Upper lobe of right lung (tissue), 1 donor: ENCODE results near the gene DNAAF2. TPM values are rescaled to one million over a fixed set of nuclear protein-coding genes. Genes with fewer than 3 reads are reported as not detected.
A peak's percentile ranks its signal among the peaks of the same experiment; 100 is the strongest.
"Not testable (repeated sequence)": the region's sequence is repeated elsewhere in the genome, so short reads cannot be mapped to it uniquely, and the experiment has no call there.

Source experiments
- ATAC-seq: fragments of 200-7000 bp; cut with Tn5 transposase; one replicate; pipeline ENCODE4 v1.9.1; 2020; ENCODE audit warnings: mild to moderate bottlenecking, moderate library complexity
- DNase-seq: peaks from one replicate; pipeline ENCODE4 v3.0.0-alpha.2; 2020
- H3K27ac ChIP-seq: fragments of 200-600 bp; one replicate; pipeline ENCODE4 v1.8.0; 2022
- H3K27me3 ChIP-seq: fragments of 200-600 bp; one replicate; pipeline ENCODE4 v1.8.0; 2022; ENCODE audit warnings: mild to moderate bottlenecking
- H3K36me3 ChIP-seq: fragments of 200-600 bp; one replicate; pipeline ENCODE4 v1.8.0; 2022
- H3K4me1 ChIP-seq: fragments of 200-600 bp; one replicate; pipeline ENCODE4 v1.8.0; 2022
- H3K4me3 ChIP-seq: fragments of 200-600 bp; one replicate; pipeline ENCODE4 v1.8.0; 2022; ENCODE audit warnings: mild to moderate bottlenecking
- H3K9me3 ChIP-seq: fragments of 200-600 bp; one replicate; pipeline ENCODE4 v1.8.0; 2022
- CTCF ChIP-seq: fragments of 200-600 bp; IDR thresholded peaks from one replicate; pipeline ENCODE4 v1.8.0; 2022; ENCODE audit warnings: antibody characterized with exemption
- intact Hi-C: fragments of 100-400 bp; cut with DNase I; formaldehyde crosslinking; loops from one replicate; pipeline ENCODE4 v1.11.0; 2022
- total RNA-seq: library from RNA; stranded (reverse); fragmentation: NEBNext Ultra II Directional; extraction: Animal tissue kit (Norgen Biotek cat#: 25700); gene quantifications from one replicate; pipeline ENCODE4 v1.2.1, GENCODE V29; 2021
- donor health status: DM: no; HTN: yes; CAD: no; lungs with severe emphysema.

Gene DNAAF2
- total RNA-seq, 1 donor from 2014 or later, result 5.6 TPM

GRCh38 chr14:49623387-49623786, 11.7 kb downstream of the DNAAF2 start:
- intact Hi-C loops, result no loop called here
- Histone ChIP-seq H3K27me3 (no peaks in the 10 kb centered on the region), H3K4me3 (no peak overlapping the region), H3K27ac (no peak overlapping the region), H3K36me3 (peaks cover 16% of the 10 kb centered on the region), H3K9me3 (no peaks in the 10 kb centered on the region), H3K4me1 (peaks cover 30% of the 10 kb centered on the region)
- TF ChIP-seq CTCF, result no peak
- no peak for DNase-seq
- ATAC-seq, result no peak

- ATAC-seq (no peak), DNase-seq (no peak)
- Histone ChIP-seq H3K4me3 (peak overlapping the region; percentile 90), H3K27ac (no peak overlapping the region), H3K4me1 (peaks cover 30% of the 10 kb centered on the region), H3K36me3 (peaks cover 29% of the 10 kb centered on the region), H3K27me3 (no peaks in the 10 kb centered on the region), H3K9me3 (no peaks in the 10 kb centered on the region)
- intact Hi-C loops, result no loop called here
- no peak for TF ChIP-seq CTCF
Measured at GRCh38 chr14:49622022-49622607, 12.9 kb downstream of the DNAAF2 start.

DNA sequence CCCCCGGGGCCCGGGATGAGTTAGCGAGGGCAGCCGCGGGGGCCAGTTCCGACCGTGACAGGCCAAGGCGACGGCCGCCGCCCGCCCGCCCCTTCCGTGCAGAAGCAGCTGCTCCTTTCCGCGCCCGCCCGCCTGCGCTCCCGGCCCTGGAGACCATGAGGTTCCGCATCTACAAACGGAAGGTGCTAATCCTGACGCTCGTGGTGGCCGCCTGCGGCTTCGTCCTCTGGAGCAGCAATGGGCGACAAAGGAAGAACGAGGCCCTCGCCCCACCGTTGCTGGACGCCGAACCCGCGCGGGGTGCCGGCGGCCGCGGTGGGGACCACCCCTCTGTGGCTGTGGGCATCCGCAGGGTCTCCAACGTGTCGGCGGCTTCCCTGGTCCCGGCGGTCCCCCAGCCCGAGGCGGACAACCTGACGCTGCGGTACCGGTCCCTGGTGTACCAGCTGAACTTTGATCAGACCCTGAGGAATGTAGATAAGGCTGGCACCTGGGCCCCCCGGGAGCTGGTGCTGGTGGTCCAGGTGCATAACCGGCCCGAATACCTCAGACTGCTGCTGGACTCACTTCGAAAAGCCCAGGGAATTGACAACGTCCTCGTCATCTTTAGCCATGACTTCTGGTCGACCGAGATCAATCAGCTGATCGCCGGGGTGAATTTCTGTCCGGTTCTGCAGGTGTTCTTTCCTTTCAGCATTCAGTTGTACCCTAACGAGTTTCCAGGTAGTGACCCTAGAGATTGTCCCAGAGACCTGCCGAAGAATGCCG, 13.7 kb downstream of the DNAAF2 start:
- DNase-seq (peak; percentile 91), ATAC-seq (peak; percentile 77)
- TF ChIP-seq CTCF, result no peak
- Histone ChIP-seq H3K27ac (peak overlapping the region; percentile 93), H3K9me3 (no peaks in the 10 kb centered on the region), H3K4me3 (peak overlapping the region; percentile 90), H3K36me3 (peaks cover 30% of the 10 kb centered on the region), H3K27me3 (no peaks in the 10 kb centered on the region), H3K4me1 (peaks cover 30% of the 10 kb centered on the region)
- intact Hi-C loops, result no loop called here

DNA sequence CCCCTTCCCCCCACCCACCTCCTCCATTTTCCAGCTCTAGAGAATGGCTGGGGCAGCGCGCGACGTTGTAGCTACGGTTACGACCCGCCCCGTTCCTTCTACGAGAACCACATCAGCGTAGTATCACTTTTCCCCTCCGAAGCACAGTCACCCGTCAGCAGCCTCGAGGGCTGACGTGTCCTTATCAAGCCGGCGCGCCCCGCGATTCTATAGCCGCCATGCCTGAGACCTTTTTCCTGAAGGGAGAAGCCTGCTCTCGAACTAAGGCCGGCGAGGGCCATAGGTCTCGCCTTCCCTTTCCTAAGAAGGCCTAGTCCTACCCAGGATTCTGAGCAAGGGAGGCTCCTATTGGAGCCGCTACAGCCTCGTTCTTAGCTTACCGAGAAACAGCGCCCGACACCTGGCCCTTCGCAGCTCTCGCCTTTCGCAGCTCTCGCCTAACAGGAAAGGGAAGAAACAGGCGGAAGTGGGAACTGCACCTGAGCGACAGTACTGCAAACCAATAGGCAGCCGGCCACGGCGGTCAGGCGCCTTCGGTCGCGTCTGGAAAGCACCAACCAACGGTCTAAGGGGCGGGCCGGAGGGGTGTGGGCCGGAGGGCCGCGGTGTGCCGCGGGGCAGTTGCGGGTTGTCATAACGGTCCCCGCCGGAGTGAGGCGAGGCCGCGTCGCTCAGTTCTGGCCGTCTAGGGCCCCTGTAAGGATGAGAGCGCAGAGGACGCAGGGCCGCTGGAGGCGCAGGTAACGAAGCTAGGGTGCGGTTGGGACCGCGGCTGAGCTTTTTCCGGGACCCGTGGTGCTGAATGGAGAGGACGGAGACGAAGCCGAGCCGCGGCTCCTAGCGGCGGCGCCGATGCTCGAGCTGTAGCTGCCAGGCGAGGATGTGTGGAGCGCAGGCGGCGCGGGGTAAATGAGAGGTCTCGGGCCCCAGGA, 14.6 kb downstream of the DNAAF2 start, which contains the start of the genes MGAT2 and RPL36AL:
MGAT2 (plus strand) TSS at position 618 of the 932 bp plus-strand sequence. CDS start 470 bp downstream, outside the sequence.
RPL36AL (minus strand) TSS at position 445 of the 932 bp plus-strand sequence. CDS start 1,522 bp downstream, outside the sequence.
- DNase-seq, result peak; percentile 99
- H3K36me3 ChIP-seq, result peaks cover 22% of the 10 kb centered on the region
- H3K4me1 ChIP-seq, result peaks cover 30% of the 10 kb centered on the region
- intact Hi-C loops, result no loop called here
- peak within 1 kb of the TSS; percentile 93 for H3K27ac ChIP-seq
- peak; percentile 99 for ATAC-seq
- H3K27me3 ChIP-seq, result no peaks in the 10 kb centered on the region
- H3K9me3 ChIP-seq, result no peaks in the 10 kb centered on the region
- TF ChIP-seq CTCF, result no peak
- H3K4me3 ChIP-seq, result peak within 1 kb of the TSS; percentile 90

DNA sequence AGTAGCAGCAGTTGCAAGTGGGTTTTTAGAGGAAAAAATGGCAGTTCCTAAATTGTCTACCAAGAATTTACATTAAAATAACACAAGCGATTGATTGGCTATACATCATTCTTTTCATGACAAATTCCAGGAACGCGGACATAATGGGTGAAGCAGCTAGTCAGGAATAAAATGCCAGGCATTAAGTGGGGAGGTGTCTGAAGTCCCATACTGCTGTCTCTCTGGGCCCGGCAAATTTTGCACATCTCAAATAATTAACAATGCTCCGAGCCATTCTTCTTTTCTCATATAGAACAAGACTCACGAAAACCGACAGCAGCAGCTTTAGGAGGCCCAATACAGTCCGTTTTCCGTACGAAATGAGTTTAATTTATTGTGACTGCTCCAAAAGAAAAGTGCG, 15.3 kb downstream of the DNAAF2 start:
- Histone ChIP-seq H3K9me3 (no peaks in the 10 kb centered on the region), H3K36me3 (peaks cover 26% of the 10 kb centered on the region), H3K27ac (peak overlapping the region; percentile 93), H3K4me1 (peaks cover 30% of the 10 kb centered on the region), H3K27me3 (no peaks in the 10 kb centered on the region), H3K4me3 (peak overlapping the region; percentile 90)
- ATAC-seq (no peak), DNase-seq (no peak)
- intact Hi-C loops, result no loop called here
- no peak for TF ChIP-seq CTCF

DNA sequence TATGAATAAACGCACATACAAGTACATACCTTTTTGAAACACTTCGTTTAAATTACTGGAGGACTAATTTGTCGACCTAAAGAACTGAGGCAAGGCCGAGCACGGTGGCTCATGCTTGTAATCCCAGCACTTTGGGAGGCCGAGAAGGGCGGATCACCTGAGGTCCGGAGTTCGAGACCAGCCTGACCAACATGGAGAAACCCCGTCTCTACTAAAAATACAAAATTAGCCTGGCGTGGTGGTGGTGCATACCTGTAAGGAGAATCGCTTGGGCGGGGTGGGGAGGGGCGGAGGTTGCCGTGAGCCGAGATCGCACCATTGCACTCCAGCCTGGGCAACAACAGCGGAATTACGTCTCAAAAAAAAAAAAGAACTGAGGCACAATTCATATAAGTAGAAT, 15.8 kb downstream of the DNAAF2 start:
- H3K27me3 ChIP-seq, DNase-seq, H3K9me3 ChIP-seq, intact Hi-C loops, ATAC-seq: not testable (repeated sequence)
- H3K4me1 ChIP-seq, result peaks cover 28% of the 10 kb centered on the region
- peaks cover 31% of the 10 kb centered on the region for H3K36me3 ChIP-seq
- H3K4me3 ChIP-seq, result peak overlapping the region; percentile 90
- H3K27ac ChIP-seq, result peak overlapping the region; percentile 93
